ENCODE measurements around the gene INSR.
"Not testable (repeated sequence)": the region's sequence is repeated elsewhere in the genome, so short reads cannot be mapped to it uniquely, and the experiment has no call there.

The INSR gene

DNA sequence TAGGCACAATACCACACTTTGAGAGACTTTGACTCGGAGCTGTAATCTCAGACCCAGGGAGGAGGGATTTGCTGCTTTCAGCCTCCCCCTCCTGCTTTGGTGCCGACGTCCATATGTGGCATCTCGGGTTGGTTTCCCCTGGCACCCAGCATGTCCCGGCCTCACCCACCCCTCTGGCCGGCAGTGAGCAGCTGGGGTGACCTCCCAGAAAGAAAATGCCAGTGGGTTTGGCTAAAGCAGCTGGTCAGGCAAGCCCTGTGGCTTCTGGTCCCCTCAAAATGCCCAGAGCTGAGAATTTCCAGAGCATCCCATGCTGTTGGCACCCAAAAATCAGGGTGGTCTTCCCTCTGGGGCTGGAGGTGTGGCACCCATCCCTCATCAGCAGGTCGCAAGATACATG lies 34.1 kb downstream of the INSR start:
- in situ Hi-C loops (cut with HindIII; ENCODE audit: low sequenced_read_pairs) = loop anchor here (10.0 kb wide), 2 partner anchors 85 to 435 kb away; no protein-coding TSS in a partner anchor

DNA sequence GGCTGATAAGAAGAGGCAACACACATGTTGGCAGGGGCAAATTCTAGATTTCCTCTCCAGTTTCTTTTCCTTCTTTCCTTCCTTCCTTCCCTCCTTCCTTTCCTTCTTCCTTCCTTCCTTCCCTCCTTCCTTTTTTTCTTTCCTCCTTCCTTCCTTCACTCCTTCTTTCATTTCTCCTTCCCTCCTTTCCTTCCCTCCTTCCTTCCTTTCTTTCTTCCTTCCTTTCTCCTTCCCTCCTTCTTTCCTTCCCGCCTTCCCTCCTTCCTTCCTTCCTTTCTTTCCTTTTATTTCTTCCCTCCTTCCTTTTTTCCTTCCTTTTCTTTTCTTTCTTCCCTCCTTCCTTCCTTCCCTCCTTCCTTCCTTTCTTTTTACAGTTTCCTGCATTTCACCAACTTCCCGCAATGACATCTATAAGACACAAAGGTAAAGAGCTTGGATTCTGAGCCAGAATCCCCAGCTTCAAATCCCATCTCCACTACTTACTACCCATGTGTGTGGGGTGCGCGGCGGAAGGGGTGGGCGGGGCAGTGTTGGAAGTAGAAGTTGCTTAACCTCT lies 35.3 kb downstream of the INSR start:
- in situ Hi-C loops (cut with HindIII; ENCODE audit: low sequenced_read_pairs) = no loop called here

- in situ Hi-C loops (cut with HindIII; ENCODE audit: low sequenced_read_pairs) = no loop called here
Observed at GRCh38 chr19:7258041-7258839, 36.0 kb downstream of the INSR start.

DNA sequence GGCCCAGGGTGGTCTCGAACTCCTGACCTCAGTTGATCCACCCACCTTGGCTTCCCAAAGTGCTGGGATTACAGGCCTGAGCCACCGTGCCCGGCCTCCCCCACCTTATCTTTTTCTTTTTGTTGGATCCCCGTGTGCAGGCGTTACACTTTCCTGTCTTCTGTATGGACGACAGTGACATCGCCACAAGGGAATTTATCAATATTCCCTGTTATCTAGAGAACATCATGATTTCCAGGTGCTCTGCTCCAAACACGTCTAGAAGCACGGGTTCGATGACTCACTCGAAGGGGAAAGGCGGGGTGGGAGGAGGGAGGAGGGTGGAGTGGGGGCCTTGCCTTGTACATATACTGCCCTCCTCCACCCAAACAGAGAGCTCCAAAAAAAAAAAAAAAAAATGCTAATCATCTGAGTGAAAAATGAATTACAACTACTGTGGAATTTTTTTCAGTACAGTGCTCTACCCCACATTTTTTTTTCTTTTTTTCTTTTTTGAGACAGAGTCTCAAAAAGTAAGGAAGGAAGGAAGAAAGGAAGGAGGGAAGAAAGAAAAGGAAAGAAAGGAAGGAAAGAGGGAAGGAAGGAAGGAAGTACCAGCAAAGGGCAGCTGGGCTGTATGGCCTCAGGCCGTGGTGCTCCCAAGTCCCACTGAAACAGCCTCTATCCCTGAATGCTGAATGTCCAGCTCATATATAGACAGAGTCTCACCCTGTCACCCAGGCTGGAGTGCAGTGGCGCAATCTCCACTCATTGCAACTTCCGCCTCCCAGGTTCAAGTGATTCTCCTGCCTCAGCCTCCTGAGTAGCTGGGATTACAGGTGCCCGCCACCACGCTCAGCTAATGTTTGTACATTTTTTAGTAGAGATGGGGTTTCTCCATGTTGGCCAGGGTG lies 36.8 kb downstream of the INSR start:
- in situ Hi-C loops (cut with HindIII; ENCODE audit: low sequenced_read_pairs) = no loop called here

DNA sequence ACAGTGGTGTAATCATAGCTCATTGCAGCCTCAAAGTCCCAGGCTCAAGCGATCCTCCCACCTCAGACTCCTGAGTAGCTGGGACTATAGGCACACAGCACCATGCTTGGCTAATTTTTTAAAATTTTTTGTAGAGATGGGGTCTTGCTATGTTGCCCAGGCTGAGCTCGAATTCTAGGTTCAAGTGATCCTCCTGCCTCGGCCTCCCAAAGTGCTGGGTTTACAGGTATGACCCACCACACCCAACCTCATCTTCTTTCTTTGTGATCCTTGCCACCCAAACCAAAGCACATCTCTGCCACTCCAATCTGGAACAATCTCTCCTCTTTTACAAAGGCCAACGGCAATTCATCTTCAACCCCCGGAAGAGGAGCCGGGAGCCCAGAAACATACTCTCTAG lies 38.6 kb downstream of the INSR start:
- in situ Hi-C loops (cut with HindIII; ENCODE audit: low sequenced_read_pairs) = no loop called here

DNA sequence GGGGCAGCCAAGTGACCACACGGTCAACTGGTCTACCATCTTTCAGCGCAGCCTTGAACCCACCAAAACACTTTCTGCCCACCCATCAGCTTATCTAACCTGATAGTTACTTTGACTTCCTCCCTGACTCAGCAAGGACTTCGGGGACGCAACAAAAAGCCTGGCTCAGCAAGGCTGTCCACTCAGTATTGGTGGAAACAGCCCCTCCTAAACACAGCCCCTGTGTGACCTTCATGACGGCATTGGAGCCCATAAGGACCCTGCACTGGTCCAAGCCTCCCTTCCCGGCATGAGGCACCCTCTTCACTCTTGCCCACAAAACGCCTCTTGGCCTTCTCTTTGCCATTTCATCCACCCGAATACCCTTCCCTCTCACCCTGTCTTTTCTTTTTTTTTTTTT lies 39.1 kb downstream of the INSR start:
- in situ Hi-C loops (cut with HindIII; ENCODE audit: low sequenced_read_pairs) = no loop called here

GRCh38 chr19:7254590-7254989 lies 39.6 kb downstream of the INSR start:
- in situ Hi-C loops (cut with HindIII; ENCODE audit: low sequenced_read_pairs) = no loop called here

DNA sequence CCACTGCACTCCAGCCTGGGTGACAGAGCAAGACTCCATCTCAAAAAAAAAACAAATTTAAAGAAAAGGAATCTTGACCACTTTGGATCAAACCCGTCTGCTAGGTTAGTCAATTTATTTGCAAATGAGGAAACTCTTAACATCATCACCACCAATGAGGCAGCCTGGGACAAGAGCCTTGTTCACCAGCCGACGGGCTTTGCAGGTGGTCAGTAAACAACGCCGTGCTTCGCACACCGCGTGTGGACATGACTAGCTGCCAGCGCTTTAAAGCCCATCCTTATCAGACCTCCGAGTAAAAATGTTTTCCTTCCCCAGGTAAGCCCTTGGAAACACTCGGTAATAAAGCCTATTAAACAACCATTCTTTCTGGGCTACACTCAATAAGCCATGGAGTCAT lies 41.9 kb downstream of the INSR start:
- in situ Hi-C loops (cut with HindIII; ENCODE audit: low sequenced_read_pairs) = no loop called here

- in situ Hi-C loops (cut with HindIII; ENCODE audit: low sequenced_read_pairs) = no loop called here
Observed at GRCh38 chr19:7251494-7251893, 42.7 kb downstream of the INSR start.

GRCh38 chr19:7250951-7251350 lies 43.3 kb downstream of the INSR start:
- in situ Hi-C loops (cut with HindIII; ENCODE audit: low sequenced_read_pairs) = no loop called here

DNA sequence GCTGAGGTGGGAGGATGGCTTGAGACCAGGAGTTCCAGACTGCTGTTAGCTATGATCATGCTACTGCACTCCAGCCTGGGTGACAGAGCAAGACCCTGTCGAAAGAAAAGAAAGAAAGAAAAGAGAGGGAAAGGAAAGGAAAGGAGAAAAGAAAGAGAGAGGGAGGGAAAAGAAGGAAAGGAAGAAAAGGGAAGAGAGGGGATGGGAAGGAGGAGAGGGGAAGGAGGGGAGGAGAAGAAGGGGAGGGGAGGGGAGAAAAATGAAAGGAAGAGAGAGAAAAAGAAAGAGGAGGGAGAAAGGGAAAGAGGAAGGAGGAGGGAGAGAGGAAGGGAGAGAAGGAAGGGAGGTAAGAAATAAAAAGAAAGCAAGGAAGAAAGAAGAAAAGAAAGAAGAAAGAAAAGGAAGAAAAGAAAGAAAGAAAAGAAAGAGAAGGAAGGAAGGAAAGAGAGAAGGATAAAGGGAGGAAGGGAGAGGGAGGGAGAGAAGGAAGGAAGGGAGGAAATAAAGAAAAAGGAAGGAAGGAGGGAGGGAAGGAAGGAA lies 44.1 kb downstream of the INSR start:
- in situ Hi-C loops (cut with HindIII; ENCODE audit: low sequenced_read_pairs) = no loop called here

DNA sequence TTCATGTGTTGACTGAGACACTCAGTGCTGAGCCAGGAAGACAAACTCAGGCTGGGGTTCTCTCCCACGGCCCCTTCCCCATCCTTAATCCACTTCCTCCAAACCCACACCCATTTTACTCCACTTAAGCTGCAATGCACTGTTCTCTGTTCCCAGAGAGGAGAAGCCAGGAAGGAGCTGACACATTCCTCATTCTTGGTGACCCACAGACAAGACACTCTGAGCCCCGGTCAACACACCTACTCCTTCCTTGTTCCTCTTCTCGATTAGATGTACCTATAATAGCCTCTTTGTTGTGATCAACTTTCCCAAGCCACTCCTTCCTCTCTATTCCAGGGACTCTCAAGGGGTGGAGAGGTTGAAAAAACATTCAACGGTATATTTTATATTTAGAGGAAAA lies 47.1 kb downstream of the INSR start:
- in situ Hi-C loops (cut with HindIII; ENCODE audit: low sequenced_read_pairs) = no loop called here

DNA sequence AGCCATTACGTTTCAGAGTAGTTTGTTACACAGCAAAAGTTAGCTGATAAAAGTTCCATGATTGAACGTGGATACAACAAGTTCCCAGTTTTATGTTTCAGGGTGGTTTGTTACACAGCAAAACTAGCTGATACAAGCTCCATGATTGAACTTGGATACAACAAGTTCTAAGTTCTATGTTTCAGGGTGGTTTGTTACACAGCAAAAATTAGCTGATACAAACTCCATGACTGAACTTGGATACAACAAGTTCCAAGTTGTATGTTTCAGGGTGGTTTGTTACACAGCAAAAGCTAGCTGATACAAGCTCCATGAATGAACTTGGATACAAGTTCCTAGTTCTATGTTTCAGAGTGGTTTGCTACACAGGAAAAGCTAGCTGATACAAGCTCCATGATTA lies 47.6 kb downstream of the INSR start:
- in situ Hi-C loops (cut with HindIII; ENCODE audit: low sequenced_read_pairs) = no loop called here

GRCh38 chr19:7242601-7243258 lies 51.5 kb downstream of the INSR start:
- in situ Hi-C loops (cut with HindIII; ENCODE audit: low sequenced_read_pairs) = no loop called here

DNA sequence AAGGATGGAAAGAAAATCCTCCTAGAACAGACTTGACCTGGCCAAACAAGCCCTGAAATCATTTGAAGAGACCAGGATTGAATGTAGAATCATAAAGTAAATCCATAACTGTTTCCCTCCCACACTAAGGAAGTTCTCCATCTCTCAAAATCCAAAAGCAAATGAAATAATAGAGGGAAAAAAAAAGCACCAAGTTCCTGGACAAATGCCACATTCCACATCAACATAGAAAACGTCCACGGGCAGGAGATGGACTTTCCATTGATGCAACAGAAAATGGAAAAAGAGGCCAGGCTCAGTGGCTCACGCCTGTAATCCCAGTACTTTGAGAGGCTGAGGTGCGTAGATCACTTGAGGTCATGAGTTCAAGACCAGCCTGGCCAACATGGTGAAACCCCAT lies 56.2 kb downstream of the INSR start:
- in situ Hi-C loops (cut with HindIII; ENCODE audit: low sequenced_read_pairs) = no loop called here

DNA sequence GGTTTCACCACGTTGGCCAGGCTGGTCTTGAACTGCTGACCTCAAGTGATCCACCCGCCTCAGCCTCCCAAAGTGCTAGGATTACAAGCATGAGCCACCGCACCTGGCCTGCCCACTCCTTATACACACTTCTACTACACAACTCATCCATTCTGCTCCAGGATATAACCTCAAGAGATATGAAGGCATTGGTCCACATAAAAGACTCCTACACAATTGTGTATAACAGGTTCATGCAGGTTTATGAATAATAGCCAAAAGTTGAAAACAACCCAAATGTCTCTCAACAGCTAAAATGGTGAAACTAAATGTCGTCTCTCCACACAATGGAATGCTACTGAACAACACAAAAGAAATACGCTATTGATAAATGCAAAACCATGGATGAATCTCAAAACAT lies 58.1 kb downstream of the INSR start:
- in situ Hi-C loops (cut with HindIII; ENCODE audit: low sequenced_read_pairs) = no loop called here

DNA sequence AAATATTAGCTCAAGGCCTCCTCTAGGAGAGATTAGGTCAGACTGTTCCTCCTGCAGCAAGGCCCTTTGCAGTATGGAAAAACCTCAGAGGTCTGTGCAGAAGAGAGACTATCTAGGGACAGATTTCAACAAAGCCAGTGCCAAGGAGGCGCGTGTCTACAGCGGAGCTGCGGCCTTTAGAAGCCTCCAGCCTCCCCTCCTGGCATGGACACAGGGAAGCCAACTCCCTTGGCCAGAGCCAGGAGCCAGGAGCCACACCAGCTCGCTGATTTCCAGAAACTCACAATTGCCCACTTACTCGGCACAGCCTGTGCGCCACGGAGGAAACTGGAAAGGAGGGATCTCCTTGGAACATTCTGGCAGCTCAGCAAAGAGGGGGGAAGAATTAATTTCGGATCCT lies 63.4 kb downstream of the INSR start:
- in situ Hi-C loops (cut with HindIII; ENCODE audit: low sequenced_read_pairs) = no loop called here

GRCh38 chr19:7229735-7230134 lies 64.5 kb downstream of the INSR start:
- in situ Hi-C loops (cut with HindIII; ENCODE audit: low sequenced_read_pairs) = no loop called here

DNA sequence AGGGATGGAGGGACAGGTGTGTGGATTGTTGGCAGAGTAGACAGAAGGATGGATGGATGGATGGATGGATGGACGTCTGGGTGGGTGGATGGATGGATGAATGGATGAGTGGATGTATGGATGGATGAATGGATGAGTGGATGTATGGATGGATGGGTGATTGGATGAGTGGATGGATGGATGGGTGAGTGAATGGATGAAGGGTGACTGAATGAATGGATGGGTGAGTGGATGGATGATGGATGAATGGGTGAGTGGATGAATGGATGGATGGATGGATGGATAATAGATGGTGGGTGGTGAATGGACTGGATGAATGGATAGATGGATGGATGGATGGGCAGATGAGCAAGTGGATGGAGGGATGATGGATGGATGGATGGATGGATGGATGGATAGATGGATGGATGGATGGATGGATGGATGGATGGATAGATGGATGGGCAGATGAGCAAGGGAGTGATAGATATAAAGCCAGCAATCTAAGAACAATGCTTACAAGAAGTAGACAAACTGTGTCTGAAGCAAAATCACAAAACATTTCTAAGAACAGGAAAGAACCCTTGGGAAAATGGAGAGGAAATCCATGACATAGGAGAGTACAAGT lies 65.2 kb downstream of the INSR start:
- in situ Hi-C loops (cut with HindIII; ENCODE audit: low sequenced_read_pairs) = no loop called here

- in situ Hi-C loops (cut with HindIII; ENCODE audit: low sequenced_read_pairs) = no loop called here
Observed at GRCh38 chr19:7227735-7228134, 66.5 kb downstream of the INSR start.

GRCh38 chr19:7227149-7227548 lies 67.1 kb downstream of the INSR start:
- in situ Hi-C loops (cut with HindIII; ENCODE audit: low sequenced_read_pairs) = not testable (repeated sequence)

All from endothelial cell of hepatic sinusoid (primary cell).